ENCODE measurements around the gene ARHGEF17. TPM values are rescaled to one million over a fixed set of nuclear protein-coding genes. Genes with fewer than 3 reads are reported as not detected.

The ARHGEF17 gene
- polyA plus RNA-seq, 3 donors = 0.16 to 1.2 (median 0.55) TPM

DNA sequence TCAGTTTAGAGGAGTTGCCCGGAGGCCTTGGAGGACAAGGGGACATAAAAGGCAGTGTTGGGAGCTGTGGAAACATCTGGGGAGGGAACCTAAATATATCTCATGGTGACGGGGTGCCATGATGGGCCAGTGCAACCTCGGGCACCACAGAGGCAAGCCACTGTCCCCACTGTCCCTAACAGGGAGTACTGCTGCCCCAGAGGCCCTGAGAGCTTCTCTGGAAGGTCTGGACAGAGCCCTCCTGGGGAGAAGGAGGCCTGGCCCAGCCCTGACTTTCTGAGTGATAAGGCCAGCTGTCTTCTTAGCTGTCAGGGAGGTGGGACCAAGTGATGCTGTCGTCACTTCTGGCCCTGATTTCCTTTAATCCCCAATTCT is 41.4 kb upstream of the ARHGEF17 start:
- peak overlapping the region in 1 of 7 donors; percentile 26 for H3K27ac Mint-ChIP-seq
- peaks cover 50 to 56% (median 55%) of the 10 kb centered on the region in 3 donors for H3K27me3 Mint-ChIP-seq (ENCODE audit: low read depth in 3 of 3)
- Histone ChIP-seq H3K4me3 (replicated peaks in 1 of 3; ENCODE audit: low read depth in 2 of 3, low read length in 3 of 3) (no peak overlapping the region), H3K9ac (ENCODE audit: insufficient read depth, low read length, poor library complexity, severe bottlenecking) (no peak overlapping the region), H4K20me1 (ENCODE audit: insufficient read depth, low read length) (no peaks in the 10 kb centered on the region), H3K79me2 (ENCODE audit: insufficient read depth, low read length) (no peaks in the 10 kb centered on the region), H3K36me3 (replicated peaks in 1 of 2; ENCODE audit: control insufficient read depth in 1 of 2, insufficient read depth in 2 of 2, low read length in 2 of 2) (no peaks in the 10 kb centered on the region), H3K4me2 (replicated peaks; ENCODE audit: extremely low read depth, low read length, poor library complexity, severe bottlenecking) (no peak overlapping the region), H3K4me1 (ENCODE audit: control insufficient read depth in 1 of 2, insufficient read depth in 2 of 2, low read length in 2 of 2) (peaks cover 26 to 27% of the 10 kb centered on the region in 2 donors), H3K9me3 (replicated peaks in 1 of 2; ENCODE audit: control insufficient read depth in 1 of 2, insufficient read depth in 1 of 2, low read length in 2 of 2) (peaks cover 0 to 9% of the 10 kb centered on the region in 2 donors), H3K27ac (ENCODE audit: low read depth in 1 of 2, low read length in 2 of 2) (no peak overlapping the region), H2AFZ (ENCODE audit: insufficient read depth, low read depth, low read length, poor library complexity, severe bottlenecking) (no peak overlapping the region), H3K27me3 (ENCODE audit: control insufficient read depth in 2 of 2, insufficient read depth in 2 of 2, low read length in 2 of 2) (peaks cover 24 to 40% of the 10 kb centered on the region in 2 donors)
- peaks cover 0 to 4% (median 0%) of the 10 kb centered on the region in 7 donors for H3K9me3 Mint-ChIP-seq
- intact Hi-C loops (cut with micrococcal nuclease) = no loop called here
- TF ChIP-seq, protein P1, sequence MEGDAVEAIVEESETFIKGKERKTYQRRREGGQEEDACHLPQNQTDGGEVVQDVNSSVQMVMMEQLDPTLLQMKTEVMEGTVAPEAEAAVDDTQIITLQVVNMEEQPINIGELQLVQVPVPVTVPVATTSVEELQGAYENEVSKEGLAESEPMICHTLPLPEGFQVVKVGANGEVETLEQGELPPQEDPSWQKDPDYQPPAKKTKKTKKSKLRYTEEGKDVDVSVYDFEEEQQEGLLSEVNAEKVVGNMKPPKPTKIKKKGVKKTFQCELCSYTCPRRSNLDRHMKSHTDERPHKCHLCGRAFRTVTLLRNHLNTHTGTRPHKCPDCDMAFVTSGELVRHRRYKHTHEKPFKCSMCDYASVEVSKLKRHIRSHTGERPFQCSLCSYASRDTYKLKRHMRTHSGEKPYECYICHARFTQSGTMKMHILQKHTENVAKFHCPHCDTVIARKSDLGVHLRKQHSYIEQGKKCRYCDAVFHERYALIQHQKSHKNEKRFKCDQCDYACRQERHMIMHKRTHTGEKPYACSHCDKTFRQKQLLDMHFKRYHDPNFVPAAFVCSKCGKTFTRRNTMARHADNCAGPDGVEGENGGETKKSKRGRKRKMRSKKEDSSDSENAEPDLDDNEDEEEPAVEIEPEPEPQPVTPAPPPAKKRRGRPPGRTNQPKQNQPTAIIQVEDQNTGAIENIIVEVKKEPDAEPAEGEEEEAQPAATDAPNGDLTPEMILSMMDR (IDR thresholded peaks at IDR 0.05) = no peak
- 95% methylated on average over 3 of the region's 4 CpGs for WGBS (ENCODE audit: insufficient coverage)
- DNase-seq = no peak
- H3K4me1 Mint-ChIP-seq = peaks cover 39% of the 10 kb centered on the region
- peaks cover 0 to 7% of the 10 kb centered on the region in 2 donors for H3K36me3 Mint-ChIP-seq
- H3K4me3 Mint-ChIP-seq = no peak overlapping the region

DNA sequence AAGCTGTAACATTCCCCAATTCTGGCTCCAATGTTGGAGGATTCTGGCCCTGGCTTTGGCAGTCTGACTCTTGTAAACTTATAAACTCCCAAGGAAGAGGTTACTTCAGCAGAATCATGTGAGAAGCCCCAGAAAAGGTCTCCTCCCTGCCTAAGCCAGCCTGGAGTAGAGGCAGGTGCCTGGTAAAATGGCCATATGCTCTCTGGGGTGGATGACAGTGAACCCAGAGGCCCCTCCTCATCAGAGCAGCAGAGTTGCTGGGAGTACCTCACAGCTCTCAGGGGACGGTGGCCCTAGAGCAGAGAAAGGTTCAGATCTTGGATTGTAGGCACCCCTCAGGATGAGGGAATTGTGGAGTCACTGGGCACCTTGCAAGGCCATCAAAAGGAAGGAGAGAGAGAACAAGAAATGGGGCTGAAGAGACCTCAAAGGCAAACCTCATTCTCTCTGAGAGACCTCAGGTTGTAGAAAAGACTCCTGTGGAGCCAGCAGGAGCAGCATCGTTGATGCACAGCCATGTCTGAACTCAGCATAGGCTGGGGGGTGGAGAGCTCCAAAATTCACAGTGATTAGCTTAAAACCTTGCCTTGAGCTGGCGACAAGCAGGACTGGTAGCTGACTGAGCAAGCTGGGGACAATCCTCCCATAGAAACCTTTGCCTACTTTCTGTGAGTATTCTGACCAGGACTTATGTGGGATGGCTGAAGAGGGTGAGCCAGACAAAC is 40.8 kb upstream of the ARHGEF17 start:
- Histone ChIP-seq H3K9ac (ENCODE audit: insufficient read depth, low read length, poor library complexity, severe bottlenecking) (no peak overlapping the region), H3K4me1 (ENCODE audit: control insufficient read depth in 1 of 2, insufficient read depth in 2 of 2, low read length in 2 of 2) (peaks cover 32 to 33% of the 10 kb centered on the region in 2 donors), H3K4me3 (replicated peaks in 1 of 3; ENCODE audit: low read depth in 2 of 3, low read length in 3 of 3) (no peak overlapping the region), H3K9me3 (replicated peaks in 1 of 2; ENCODE audit: control insufficient read depth in 1 of 2, insufficient read depth in 1 of 2, low read length in 2 of 2) (peaks cover 0 to 9% of the 10 kb centered on the region in 2 donors), H3K79me2 (ENCODE audit: insufficient read depth, low read length) (no peaks in the 10 kb centered on the region), H3K36me3 (replicated peaks in 1 of 2; ENCODE audit: control insufficient read depth in 1 of 2, insufficient read depth in 2 of 2, low read length in 2 of 2) (no peaks in the 10 kb centered on the region), H3K4me2 (replicated peaks; ENCODE audit: extremely low read depth, low read length, poor library complexity, severe bottlenecking) (no peak overlapping the region), H3K27me3 (ENCODE audit: control insufficient read depth in 2 of 2, insufficient read depth in 2 of 2, low read length in 2 of 2) (peaks cover 24 to 40% of the 10 kb centered on the region in 2 donors), H4K20me1 (ENCODE audit: insufficient read depth, low read length) (no peaks in the 10 kb centered on the region), H2AFZ (ENCODE audit: insufficient read depth, low read depth, low read length, poor library complexity, severe bottlenecking) (no peak overlapping the region), H3K27ac (ENCODE audit: low read depth in 1 of 2, low read length in 2 of 2) (no peak overlapping the region)
- H3K27me3 Mint-ChIP-seq (ENCODE audit: low read depth in 3 of 3) = peaks cover 47 to 52% (median 52%) of the 10 kb centered on the region in 3 donors
- peaks cover 0 to 5% (median 0%) of the 10 kb centered on the region in 7 donors for H3K9me3 Mint-ChIP-seq
- peak overlapping the region in 1 of 2 donors; percentile 28 for H3K4me3 Mint-ChIP-seq
- H3K4me1 Mint-ChIP-seq = peaks cover 46% of the 10 kb centered on the region
- WGBS (ENCODE audit: insufficient coverage) = 80% methylated on average over 1 of the region's 3 CpGs
- H3K36me3 Mint-ChIP-seq = peaks cover 0 to 7% of the 10 kb centered on the region in 2 donors
- no peak for DNase-seq
- intact Hi-C loops (cut with micrococcal nuclease) = no loop called here
- H3K27ac Mint-ChIP-seq = no peak overlapping the region
- TF ChIP-seq, protein P1 (IDR thresholded peaks at IDR 0.05) = no peak
